Measurements from ENCODE around the gene SNPH.

Gene SNPH

GRCh38 chr20:1323830-1324597, 57.9 kb downstream of the SNPH start:
- peaks cover 38% of the 10 kb centered on the region for H3K4me1 ChIP-seq (ENCODE audit: control insufficient read depth, low read length)
- H3K4me3 ChIP-seq (ENCODE audit: low read length), result peak overlapping the region; percentile 80
- TF ChIP-seq CTCF (IDR thresholded peaks at IDR 0.05; ENCODE audit: low read depth, low read length, poor library complexity, severe bottlenecking) (no peak), EZH2phosphoT487 (IDR thresholded peaks at IDR 0.05; ENCODE audit: borderline replicate concordance, low read length) (no peak)
- peaks cover 9% of the 10 kb centered on the region for H4K20me1 ChIP-seq (ENCODE audit: control insufficient read depth, insufficient read depth, low read depth, low read length)
- H3K79me2 ChIP-seq (ENCODE audit: control insufficient read depth, low read length), result peaks cover 38% of the 10 kb centered on the region
- no peaks in the 10 kb centered on the region for H3K9me2 ChIP-seq (replicated peaks; ENCODE audit: control insufficient read depth, low read length)
- no peaks in the 10 kb centered on the region for H3K9me3 ChIP-seq (ENCODE audit: control insufficient read depth, insufficient read depth, low read length)
- H3K36me3 ChIP-seq (ENCODE audit: control insufficient read depth, low read length), result peaks cover 24% of the 10 kb centered on the region
- no peak overlapping the region for H3K27ac ChIP-seq (ENCODE audit: low read depth, low read length)
- no peaks in the 10 kb centered on the region for H3K27me3 ChIP-seq (ENCODE audit: control insufficient read depth, low read length)
- H3F3A ChIP-seq (ENCODE audit: control insufficient read depth, insufficient read depth), result no peaks in the 10 kb centered on the region
- peak overlapping the region; percentile 89 for H3K4me2 ChIP-seq (ENCODE audit: low read length)

- Histone ChIP-seq H3K4me1 (ENCODE audit: control insufficient read depth, low read length) (peaks cover 42% of the 10 kb centered on the region), H3K27ac (ENCODE audit: low read depth, low read length) (no peak overlapping the region), H3K4me3 (ENCODE audit: low read length) (peak overlapping the region; percentile 80), H3K4me2 (ENCODE audit: low read length) (peak overlapping the region; percentile 89), H3K79me2 (ENCODE audit: control insufficient read depth, low read length) (peaks cover 45% of the 10 kb centered on the region), H3K9me3 (ENCODE audit: control insufficient read depth, insufficient read depth, low read length) (no peaks in the 10 kb centered on the region), H3K27me3 (ENCODE audit: control insufficient read depth, low read length) (no peaks in the 10 kb centered on the region), H3F3A (ENCODE audit: control insufficient read depth, insufficient read depth) (no peaks in the 10 kb centered on the region), H3K36me3 (ENCODE audit: control insufficient read depth, low read length) (peaks cover 25% of the 10 kb centered on the region), H4K20me1 (ENCODE audit: control insufficient read depth, insufficient read depth, low read depth, low read length) (peaks cover 9% of the 10 kb centered on the region), H3K9me2 (replicated peaks; ENCODE audit: control insufficient read depth, low read length) (no peaks in the 10 kb centered on the region)
- no peak for TF ChIP-seq EZH2phosphoT487 (IDR thresholded peaks at IDR 0.05; ENCODE audit: borderline replicate concordance, low read length)
- no peak for TF ChIP-seq CTCF (IDR thresholded peaks at IDR 0.05; ENCODE audit: low read depth, low read length, poor library complexity, severe bottlenecking)
These were observed 58.6 kb downstream of the SNPH start for GRCh38 chr20:1324598-1325172.

GRCh38 chr20:1325173-1326030, 59.3 kb downstream of the SNPH start:
- no peaks in the 10 kb centered on the region for H3K27me3 ChIP-seq (ENCODE audit: control insufficient read depth, low read length)
- peak overlapping the region; percentile 43 for H3K27ac ChIP-seq (ENCODE audit: low read depth, low read length)
- no peaks in the 10 kb centered on the region for H3K9me3 ChIP-seq (ENCODE audit: control insufficient read depth, insufficient read depth, low read length)
- peaks cover 9% of the 10 kb centered on the region for H4K20me1 ChIP-seq (ENCODE audit: control insufficient read depth, insufficient read depth, low read depth, low read length)
- peak overlapping the region; percentile 89 for H3K4me2 ChIP-seq (ENCODE audit: low read length)
- peaks cover 29% of the 10 kb centered on the region for H3K36me3 ChIP-seq (ENCODE audit: control insufficient read depth, low read length)
- TF ChIP-seq CTCF (IDR thresholded peaks at IDR 0.05; ENCODE audit: low read depth, low read length, poor library complexity, severe bottlenecking) (no peak), EZH2phosphoT487 (IDR thresholded peaks at IDR 0.05; ENCODE audit: borderline replicate concordance, low read length) (no peak)
- H3K4me1 ChIP-seq (ENCODE audit: control insufficient read depth, low read length), result peaks cover 42% of the 10 kb centered on the region
- H3K9me2 ChIP-seq (replicated peaks; ENCODE audit: control insufficient read depth, low read length), result no peaks in the 10 kb centered on the region
- H3F3A ChIP-seq (ENCODE audit: control insufficient read depth, insufficient read depth), result no peaks in the 10 kb centered on the region
- H3K79me2 ChIP-seq (ENCODE audit: control insufficient read depth, low read length), result peaks cover 52% of the 10 kb centered on the region
- H3K4me3 ChIP-seq (ENCODE audit: low read length), result peak overlapping the region; percentile 80
